Measurements from ENCODE around the gene ZMIZ1.

The ZMIZ1 gene

GRCh38 chr10:79167537-79167936 is 98.8 kb downstream of the ZMIZ1 start:
- DNase-seq: no peak

- no peak for DNase-seq
These were observed 99.4 kb downstream of the ZMIZ1 start for GRCh38 chr10:79168210-79168609.

- DNase-seq: no peak
These were observed 101.5 kb downstream of the ZMIZ1 start for GRCh38 chr10:79170226-79170752.

GRCh38 chr10:79170993-79171392 is 102.2 kb downstream of the ZMIZ1 start:
- DNase-seq: no peak

GRCh38 chr10:79171504-79171903 is 102.7 kb downstream of the ZMIZ1 start:
- DNase-seq: no peak

- DNase-seq: no peak
These were observed 104.1 kb downstream of the ZMIZ1 start for GRCh38 chr10:79172881-79173280.

- no peak for DNase-seq
These were observed 105.0 kb downstream of the ZMIZ1 start for GRCh38 chr10:79173582-79174262.

- no peak for DNase-seq
These were observed 107.3 kb downstream of the ZMIZ1 start for GRCh38 chr10:79176052-79176501.

GRCh38 chr10:79176949-79177602 is 108.3 kb downstream of the ZMIZ1 start:
- peak in 4 of 56 donors; percentile 15 to 37 (median 21) for DNase-seq

GRCh38 chr10:79178070-79178576 is 109.4 kb downstream of the ZMIZ1 start:
- no peak for DNase-seq

GRCh38 chr10:79178614-79179163 is 109.9 kb downstream of the ZMIZ1 start:
- peak in 19 of 56 donors; percentile 18 to 62 (median 41) for DNase-seq

- DNase-seq: peak in 13 of 56 donors; percentile 20 to 63 (median 46)
These were observed 110.6 kb downstream of the ZMIZ1 start for GRCh38 chr10:79179164-79179956.

- no peak for DNase-seq
These were observed 111.2 kb downstream of the ZMIZ1 start for GRCh38 chr10:79179957-79180309.

GRCh38 chr10:79180414-79181221 is 111.9 kb downstream of the ZMIZ1 start:
- DNase-seq: no peak

- no peak for DNase-seq
These were observed 112.5 kb downstream of the ZMIZ1 start for GRCh38 chr10:79181227-79181626.

- DNase-seq: no peak
These were observed 113.1 kb downstream of the ZMIZ1 start for GRCh38 chr10:79181698-79182521.

- DNase-seq: no peak
These were observed 114.2 kb downstream of the ZMIZ1 start for GRCh38 chr10:79182781-79183467.

- DNase-seq: no peak
These were observed 114.7 kb downstream of the ZMIZ1 start for GRCh38 chr10:79183468-79183865.

GRCh38 chr10:79184145-79184625 is 115.4 kb downstream of the ZMIZ1 start:
- no peak for DNase-seq
